HEK293 (cell line): ENCODE data around the gene TSC2.
A peak's percentile ranks its signal among the peaks of the same experiment; 100 is the strongest.

Experiments
- BCL11B ChIP-seq: fragments of 450-650 bp; formaldehyde crosslinking; IDR thresholded peaks from 2 replicates; pipeline ENCODE4 v1.5.1; 2016; ENCODE audit warnings: low read depth, missing biosample characterization, missing genetic modification characterization
- EGR2 ChIP-seq: fragments of 450-650 bp; formaldehyde crosslinking; IDR thresholded peaks from 2 replicates; pipeline ENCODE4 v1.5.1; 2016; ENCODE audit warnings: low read depth, missing biosample characterization, missing genetic modification characterization
- GLIS2 ChIP-seq: fragments of 450-650 bp; formaldehyde crosslinking; IDR thresholded peaks from 2 replicates; pipeline ENCODE4 v1.5.1; 2016; ENCODE audit warnings: missing biosample characterization, missing genetic modification characterization
- IKZF3 ChIP-seq: fragments of 450-650 bp; IDR thresholded peaks from 2 replicates; pipeline ENCODE4 v1.5.0; 2018; ENCODE audit warnings: missing biosample characterization, mild to moderate bottlenecking, missing genetic modification characterization, moderate library complexity
- KLF1 ChIP-seq: fragments of 450-650 bp; formaldehyde crosslinking; IDR thresholded peaks from 2 replicates; pipeline ENCODE4 v1.5.1; 2016; ENCODE audit warnings: missing biosample characterization, missing genetic modification characterization
- MEIS1 ChIP-seq: sonication (generic); formaldehyde crosslinking; IDR thresholded peaks from 2 replicates; pipeline ENCODE4 v1.8.1; 2022; ENCODE audit warnings: missing genetic modification reagents, mild to moderate bottlenecking, borderline replicate concordance
- RBAK ChIP-seq: fragments of 450-650 bp; formaldehyde crosslinking; IDR thresholded peaks from 2 replicates; pipeline ENCODE4 v1.5.1; 2016; ENCODE audit warnings: missing biosample characterization, missing genetic modification characterization
- TRIM28 ChIP-seq: IDR thresholded peaks from 2 replicates; pipeline ENCODE4 v1.6.1; 2011; ENCODE audit warnings: low read length, control low read depth, borderline replicate concordance
- TSHZ1 ChIP-seq: fragments of 450-650 bp; formaldehyde crosslinking; IDR thresholded peaks from 2 replicates; pipeline ENCODE4 v1.5.1; 2016; ENCODE audit warnings: missing biosample characterization, missing genetic modification characterization, borderline replicate concordance
- ZBTB11 ChIP-seq: fragments of 450-650 bp; formaldehyde crosslinking; conservative IDR thresholded peaks from 2 replicates; pipeline ENCODE4 v1.5.1; 2016; ENCODE audit warnings: low read depth, missing biosample characterization, missing genetic modification characterization
- ZBTB7A ChIP-seq: fragments of 450-650 bp; formaldehyde crosslinking; IDR thresholded peaks from 2 replicates; pipeline ENCODE4 v1.5.1; 2016; ENCODE audit warnings: low read depth, missing biosample characterization, missing genetic modification characterization
- ZNF146 ChIP-seq: fragments of 450-650 bp; formaldehyde crosslinking; IDR thresholded peaks from 2 replicates; pipeline ENCODE4 v1.5.1; 2016; ENCODE audit warnings: missing biosample characterization, missing genetic modification characterization
- ZNF174 ChIP-seq: fragments of 450-650 bp; formaldehyde crosslinking; IDR thresholded peaks from 2 replicates; pipeline ENCODE4 v1.5.0; 2017; ENCODE audit warnings: missing biosample characterization, mild to moderate bottlenecking, missing genetic modification characterization
- ZNF175 ChIP-seq: fragments of 450-650 bp; formaldehyde crosslinking; IDR thresholded peaks from 2 replicates; pipeline ENCODE4 v1.5.1; 2016; ENCODE audit warnings: missing biosample characterization, missing genetic modification characterization
- ZNF214 ChIP-seq: fragments of 450-650 bp; formaldehyde crosslinking; IDR thresholded peaks from 2 replicates; pipeline ENCODE4 v1.5.1; 2017; ENCODE audit warnings: missing biosample characterization, mild to moderate bottlenecking, missing genetic modification characterization, borderline replicate concordance
- ZNF280D ChIP-seq: fragments of 450-650 bp; formaldehyde crosslinking; IDR thresholded peaks from 2 replicates; pipeline ENCODE4 v1.5.1; 2016; ENCODE audit warnings: missing biosample characterization, missing genetic modification characterization
- ZNF362 ChIP-seq: fragments of 450-650 bp; formaldehyde crosslinking; IDR thresholded peaks from 2 replicates; pipeline ENCODE4 v1.5.1; 2016; ENCODE audit warnings: missing biosample characterization, missing genetic modification characterization
- ZNF394 ChIP-seq: fragments of 450-650 bp; formaldehyde crosslinking; IDR thresholded peaks from 2 replicates; pipeline ENCODE4 v1.5.1; 2016; ENCODE audit warnings: missing biosample characterization, missing genetic modification characterization, mild to moderate bottlenecking, moderate library complexity, borderline replicate concordance
- ZNF404 ChIP-seq: fragments of 450-650 bp; formaldehyde crosslinking; IDR thresholded peaks from 2 replicates; pipeline ENCODE4 v1.5.1; 2017; ENCODE audit warnings: missing biosample characterization, missing genetic modification characterization
- ZNF513 ChIP-seq: fragments of 450-650 bp; IDR thresholded peaks from 2 replicates; pipeline ENCODE4 v1.5.1; 2018; ENCODE audit warnings: missing biosample characterization, missing genetic modification characterization
- ZNF514 ChIP-seq: fragments of 450-650 bp; formaldehyde crosslinking; IDR thresholded peaks from 2 replicates; pipeline ENCODE4 v1.5.1; 2016; ENCODE audit warnings: missing biosample characterization, missing genetic modification characterization
- ZNF529 ChIP-seq: fragments of 450-650 bp; formaldehyde crosslinking; IDR thresholded peaks from 2 replicates; pipeline ENCODE4 v1.5.1; 2017; ENCODE audit warnings: missing genetic modification characterization, missing biosample characterization; ENCODE audit not compliant: insufficient replicate concordance
- ZNF701 ChIP-seq: fragments of 450-650 bp; formaldehyde crosslinking; IDR thresholded peaks from 2 replicates; pipeline ENCODE4 v1.5.1; 2016; ENCODE audit warnings: missing biosample characterization, missing genetic modification characterization
- ZNF777 ChIP-seq: fragments of 450-650 bp; formaldehyde crosslinking; IDR thresholded peaks from 2 replicates; pipeline ENCODE4 v1.5.1; 2017; ENCODE audit warnings: missing biosample characterization, missing genetic modification characterization, borderline replicate concordance
- ZSCAN18 ChIP-seq: fragments of 450-650 bp; formaldehyde crosslinking; IDR thresholded peaks from 2 replicates; pipeline ENCODE4 v1.5.1; 2016; ENCODE audit warnings: missing biosample characterization, missing genetic modification characterization

Gene TSC2

GRCh38 chr16:2003827-2004641 lies 43.8 kb upstream of the TSC2 start (continued):
- TF ChIP-seq ZNF280D (tag by site-specific recombination) (no peak), GLIS2 (tag by site-specific recombination) (peak; percentile 47), EGR2 (no peak), TSHZ1 (tag by site-specific recombination) (no peak), BCL11B (no peak), ZNF404 (tag by site-specific recombination) (no peak), IKZF3 (tag by site-specific recombination) (no peak; the same call in 1 of the 2 replicates), ZSCAN18 (tag by site-specific recombination) (no peak), ZNF513 (tag by site-specific recombination) (no peak), ZNF146 (no peak), ZNF214 (tag by site-specific recombination) (no peak), ZNF514 (tag by site-specific recombination) (no peak), ZNF529 (tag by site-specific recombination) (no peak), KLF1 (tag by site-specific recombination) (peak; percentile 95), ZNF362 (no peak), ZBTB11 (tag by site-specific recombination) (peak; percentile 33; the same call in 1 of the 2 replicates), ZBTB7A (no peak), ZNF394 (tag by site-specific recombination) (peak; percentile 70; the same call in 1 of the 2 replicates), ZNF701 (tag by site-specific recombination) (no peak), ZNF174 (no peak), MEIS1 (CRISPR knock-in tag) (no peak), ZNF175 (no peak), ZNF777 (no peak), RBAK (tag by site-specific recombination) (no peak), TRIM28 (peak; percentile 21; the same call in 1 of the 2 replicates)
